ENCODE measurements around the gene CCDC200.
"Not testable (repeated sequence)": the region's sequence is repeated elsewhere in the genome, so short reads cannot be mapped to it uniquely, and the experiment has no call there.

Gene CCDC200

DNA sequence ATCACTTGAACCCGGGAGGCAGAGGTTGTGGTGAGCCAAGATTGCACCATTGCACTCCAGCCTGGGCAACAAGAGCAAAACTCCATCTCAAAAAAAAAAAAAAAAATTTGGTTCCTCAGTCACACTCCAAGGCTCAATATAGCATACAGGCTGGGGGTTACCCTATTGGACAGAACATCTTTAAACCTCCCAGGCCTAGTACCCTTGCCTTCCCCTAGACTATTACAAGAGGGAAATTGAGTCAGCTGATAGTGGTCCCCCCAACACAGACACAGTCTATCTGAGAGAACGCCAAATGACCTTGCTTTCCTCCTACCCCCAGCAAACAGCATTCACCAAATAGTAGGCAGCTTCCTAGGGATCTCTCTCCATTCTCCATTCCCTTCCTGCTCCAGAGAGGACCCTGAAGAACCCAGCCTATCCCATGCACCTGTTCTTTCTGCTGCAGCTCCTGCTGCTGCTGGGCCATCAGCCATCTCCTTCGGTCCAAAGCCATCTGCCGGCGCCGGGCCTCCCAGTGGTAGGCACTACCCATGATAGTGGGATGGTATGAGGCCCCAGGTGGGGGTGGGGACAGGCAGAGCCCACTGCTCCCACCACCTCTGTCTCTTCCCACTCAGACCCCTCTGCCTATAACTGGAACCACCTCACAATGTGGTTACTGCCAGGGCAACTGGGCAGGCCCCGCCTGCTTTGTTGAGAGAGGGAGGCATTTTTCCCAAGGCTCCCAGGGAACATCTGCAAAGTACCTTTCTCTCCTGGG is at the start of gene CCDC200:
CCDC200 (minus strand) TSS at position 604 of the 763 bp plus-strand sequence; CDS start at position 535, 69 bp downstream.
- not testable (repeated sequence) for DNase-seq

DNA sequence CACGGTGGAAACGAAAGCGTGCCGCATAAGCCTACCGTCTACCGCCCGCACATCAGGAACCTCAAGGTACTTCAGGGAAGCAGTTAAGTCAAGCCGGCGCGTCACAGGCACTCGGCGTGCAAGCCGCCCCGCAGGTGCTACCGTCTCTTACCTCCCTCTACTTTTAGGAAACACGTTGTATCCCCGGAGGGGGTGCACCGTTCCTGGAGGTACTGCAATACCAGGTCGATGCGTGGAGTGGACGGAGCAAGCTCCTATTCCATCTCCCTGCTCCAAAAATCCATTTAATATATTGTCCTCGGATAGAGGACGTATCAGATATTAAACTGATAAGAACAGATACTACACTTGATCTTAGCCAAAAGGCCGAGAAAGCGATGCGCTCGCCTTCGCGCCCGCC is 44.5 kb upstream of the CCDC200 start:
- DNase-seq = not testable (repeated sequence)

DNA sequence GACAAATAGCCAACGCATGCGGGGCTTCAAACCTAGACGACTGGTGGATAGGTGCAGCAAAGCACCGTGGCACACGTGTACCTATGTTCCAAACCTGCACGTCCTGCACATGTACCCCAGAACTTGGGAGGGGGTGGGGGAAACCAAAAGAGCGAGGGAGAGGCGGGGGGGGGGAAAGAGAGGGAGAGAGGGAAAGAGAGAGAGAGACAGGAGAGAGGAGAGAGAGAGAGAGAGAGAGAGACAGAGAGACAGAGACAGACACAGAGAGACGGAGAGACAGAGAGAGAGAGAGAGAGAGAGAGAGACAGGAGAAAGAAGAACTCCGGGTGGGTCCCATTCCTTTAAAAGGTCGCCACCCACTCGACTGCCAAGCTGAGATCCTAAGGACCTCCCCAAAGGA is 44.1 kb upstream of the CCDC200 start:
- peak; percentile 8 for DNase-seq

DNA sequence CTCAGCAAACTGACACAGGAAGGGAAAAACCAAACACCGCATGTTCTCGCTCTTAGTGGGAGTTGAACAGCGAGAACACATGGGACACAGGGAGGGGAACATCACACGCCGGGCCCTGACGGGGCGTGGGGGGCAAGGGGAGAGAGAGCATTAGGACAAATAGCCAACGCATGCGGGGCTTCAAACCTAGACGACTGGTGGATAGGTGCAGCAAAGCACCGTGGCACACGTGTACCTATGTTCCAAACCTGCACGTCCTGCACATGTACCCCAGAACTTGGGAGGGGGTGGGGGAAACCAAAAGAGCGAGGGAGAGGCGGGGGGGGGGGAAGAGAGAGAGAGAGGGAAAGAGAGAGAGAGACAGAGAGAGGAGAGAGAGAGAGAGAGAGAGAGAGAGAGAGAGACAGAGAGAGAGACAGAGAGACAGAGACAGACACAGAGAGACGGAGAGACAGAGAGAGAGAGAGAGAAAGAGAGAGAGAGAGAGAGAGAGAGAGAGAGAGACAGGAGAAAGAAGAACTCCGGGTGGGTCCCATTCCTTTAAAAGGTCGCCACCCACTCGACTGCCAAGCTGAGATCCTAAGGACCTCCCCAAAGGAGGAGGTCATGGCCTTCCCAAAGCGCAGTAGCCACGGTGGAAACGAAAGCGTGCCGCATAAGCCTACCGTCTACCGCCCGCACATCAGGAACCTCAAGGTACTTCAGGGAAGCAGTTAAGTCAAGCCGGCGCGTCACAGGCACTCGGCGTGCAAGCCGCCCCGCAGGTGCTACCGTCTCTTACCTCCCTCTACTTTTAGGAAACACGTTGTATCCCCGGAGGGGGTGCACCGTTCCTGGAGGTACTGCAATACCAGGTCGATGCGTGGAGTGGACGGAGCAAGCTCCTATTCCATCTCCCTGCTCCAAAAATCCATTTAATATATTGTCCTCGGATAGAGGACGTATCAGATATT is 42.4 kb upstream of the CCDC200 start:
- DNase-seq = not testable (repeated sequence)

DNA sequence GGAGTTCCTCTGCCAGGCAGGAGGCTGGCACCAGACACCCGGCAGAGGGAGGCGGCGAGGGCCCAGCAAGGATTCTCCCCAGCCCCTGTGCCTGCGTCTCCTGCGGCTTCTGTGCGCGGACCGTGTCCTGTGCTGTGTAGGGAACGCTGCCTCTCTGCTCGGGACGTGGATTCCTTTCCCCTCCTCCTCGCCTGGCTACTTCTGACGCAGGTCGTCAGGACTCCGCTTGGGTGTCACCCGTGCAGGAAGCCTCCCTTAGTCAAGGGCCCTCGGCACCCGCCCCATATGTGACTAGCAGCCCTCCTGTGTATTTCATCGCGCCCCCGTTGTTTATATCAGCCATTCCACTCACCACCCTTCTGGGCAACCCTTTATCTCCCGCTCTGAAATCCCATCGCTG is 18.0 kb upstream of the CCDC200 start:
- not testable (repeated sequence) for DNase-seq

DNA sequence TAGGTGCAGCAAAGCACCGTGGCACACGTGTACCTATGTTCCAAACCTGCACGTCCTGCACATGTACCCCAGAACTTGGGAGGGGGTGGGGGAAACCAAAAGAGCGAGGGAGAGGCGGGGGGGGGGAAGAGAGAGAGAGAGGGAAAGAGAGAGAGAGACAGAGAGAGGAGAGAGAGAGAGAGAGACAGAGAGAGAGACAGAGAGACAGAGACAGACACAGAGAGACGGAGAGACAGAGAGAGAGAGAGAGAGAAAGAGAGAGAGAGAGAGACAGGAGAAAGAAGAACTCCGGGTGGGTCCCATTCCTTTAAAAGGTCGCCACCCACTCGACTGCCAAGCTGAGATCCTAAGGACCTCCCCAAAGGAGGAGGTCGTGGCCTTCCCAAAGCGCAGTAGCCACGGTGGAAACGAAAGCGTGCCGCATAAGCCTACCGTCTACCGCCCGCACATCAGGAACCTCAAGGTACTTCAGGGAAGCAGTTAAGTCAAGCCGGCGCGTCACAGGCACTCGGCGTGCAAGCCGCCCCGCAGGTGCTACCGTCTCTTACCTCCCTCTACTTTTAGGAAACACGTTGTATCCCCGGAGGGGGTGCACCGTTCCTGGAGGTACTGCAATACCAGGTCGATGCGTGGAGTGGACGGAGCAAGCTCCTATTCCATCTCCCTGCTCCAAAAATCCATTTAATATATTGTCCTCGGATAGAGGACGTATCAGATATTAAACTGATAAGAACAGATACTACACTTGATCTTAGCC is 12.4 kb upstream of the CCDC200 start:
- not testable (repeated sequence) for DNase-seq

DNA sequence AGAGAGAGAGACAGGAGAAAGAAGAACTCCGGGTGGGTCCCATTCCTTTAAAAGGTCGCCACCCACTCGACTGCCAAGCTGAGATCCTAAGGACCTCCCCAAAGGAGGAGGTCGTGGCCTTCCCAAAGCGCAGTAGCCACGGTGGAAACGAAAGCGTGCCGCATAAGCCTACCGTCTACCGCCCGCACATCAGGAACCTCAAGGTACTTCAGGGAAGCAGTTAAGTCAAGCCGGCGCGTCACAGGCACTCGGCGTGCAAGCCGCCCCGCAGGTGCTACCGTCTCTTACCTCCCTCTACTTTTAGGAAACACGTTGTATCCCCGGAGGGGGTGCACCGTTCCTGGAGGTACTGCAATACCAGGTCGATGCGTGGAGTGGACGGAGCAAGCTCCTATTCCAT is 11.2 kb upstream of the CCDC200 start:
- not testable (repeated sequence) for DNase-seq

DNA sequence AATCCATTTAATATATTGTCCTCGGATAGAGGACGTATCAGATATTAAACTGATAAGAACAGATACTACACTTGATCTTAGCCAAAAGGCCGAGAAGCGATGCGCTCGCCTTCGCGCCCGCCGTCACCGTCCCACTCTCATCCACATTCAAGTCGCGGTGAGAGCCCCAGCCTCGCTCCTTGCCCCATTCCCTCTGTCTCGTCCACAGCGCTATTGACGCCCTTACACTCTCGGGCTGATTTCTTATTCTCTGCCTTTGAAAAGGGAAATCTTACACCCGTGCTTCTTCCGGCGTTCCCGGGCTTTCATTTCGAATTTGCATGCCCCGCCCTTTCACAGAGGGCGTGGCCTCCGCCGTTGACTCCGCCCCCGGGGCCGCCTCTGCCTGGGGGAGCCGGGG is 5.5 kb upstream of the CCDC200 start, which contains the start of gene RNU2-1:
RNU2-1 (minus strand) TSS at position 101 of the 400 bp plus-strand sequence.
- not testable (repeated sequence) for DNase-seq

DNA sequence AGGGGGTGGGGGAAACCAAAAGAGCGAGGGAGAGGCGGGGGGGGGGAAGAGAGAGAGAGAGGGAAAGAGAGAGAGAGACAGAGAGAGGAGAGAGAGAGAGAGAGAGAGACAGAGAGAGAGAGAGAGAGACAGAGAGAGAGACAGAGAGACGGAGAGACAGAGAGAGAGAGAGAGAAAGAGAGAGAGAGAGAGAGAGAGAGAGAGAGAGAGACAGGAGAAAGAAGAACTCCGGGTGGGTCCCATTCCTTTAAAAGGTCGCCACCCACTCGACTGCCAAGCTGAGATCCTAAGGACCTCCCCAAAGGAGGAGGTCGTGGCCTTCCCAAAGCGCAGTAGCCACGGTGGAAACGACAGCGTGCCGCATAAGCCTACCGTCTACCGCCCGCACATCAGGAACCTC is 4.8 kb upstream of the CCDC200 start:
- not testable (repeated sequence) for DNase-seq

DNA sequence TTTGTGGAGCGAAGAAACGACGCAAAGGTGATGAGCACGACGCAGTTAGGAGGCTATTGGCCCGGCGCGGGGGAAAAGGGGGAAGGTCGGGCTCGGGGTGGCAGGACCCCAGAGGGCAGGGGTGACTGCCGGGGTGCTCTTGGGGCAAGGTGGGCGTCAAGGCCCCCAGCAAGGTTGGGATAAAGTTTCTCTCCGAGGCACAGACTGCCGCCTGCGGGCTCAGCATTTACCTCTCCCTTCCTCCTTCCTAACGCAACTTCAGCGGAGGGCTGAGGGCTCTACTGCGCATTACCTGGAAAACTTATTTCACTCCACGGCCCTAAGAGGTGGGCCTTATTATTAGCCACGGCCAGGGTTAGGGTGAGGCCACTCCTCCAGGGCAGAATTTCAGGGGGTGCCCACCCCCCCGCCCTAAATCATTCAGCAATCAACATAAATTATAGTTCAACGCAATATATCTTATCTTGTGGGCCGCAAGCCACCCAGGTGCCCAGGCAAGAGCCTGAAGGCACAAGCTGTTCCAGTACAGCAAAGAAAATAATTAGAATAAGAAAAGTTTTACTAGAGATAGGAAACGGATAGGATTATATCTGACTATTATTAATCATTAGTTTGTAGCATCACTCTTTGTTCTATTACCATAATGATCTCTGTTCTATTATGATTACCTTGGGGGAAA is 3.7 kb upstream of the CCDC200 start:
- DNase-seq = peak; percentile 78

DNA sequence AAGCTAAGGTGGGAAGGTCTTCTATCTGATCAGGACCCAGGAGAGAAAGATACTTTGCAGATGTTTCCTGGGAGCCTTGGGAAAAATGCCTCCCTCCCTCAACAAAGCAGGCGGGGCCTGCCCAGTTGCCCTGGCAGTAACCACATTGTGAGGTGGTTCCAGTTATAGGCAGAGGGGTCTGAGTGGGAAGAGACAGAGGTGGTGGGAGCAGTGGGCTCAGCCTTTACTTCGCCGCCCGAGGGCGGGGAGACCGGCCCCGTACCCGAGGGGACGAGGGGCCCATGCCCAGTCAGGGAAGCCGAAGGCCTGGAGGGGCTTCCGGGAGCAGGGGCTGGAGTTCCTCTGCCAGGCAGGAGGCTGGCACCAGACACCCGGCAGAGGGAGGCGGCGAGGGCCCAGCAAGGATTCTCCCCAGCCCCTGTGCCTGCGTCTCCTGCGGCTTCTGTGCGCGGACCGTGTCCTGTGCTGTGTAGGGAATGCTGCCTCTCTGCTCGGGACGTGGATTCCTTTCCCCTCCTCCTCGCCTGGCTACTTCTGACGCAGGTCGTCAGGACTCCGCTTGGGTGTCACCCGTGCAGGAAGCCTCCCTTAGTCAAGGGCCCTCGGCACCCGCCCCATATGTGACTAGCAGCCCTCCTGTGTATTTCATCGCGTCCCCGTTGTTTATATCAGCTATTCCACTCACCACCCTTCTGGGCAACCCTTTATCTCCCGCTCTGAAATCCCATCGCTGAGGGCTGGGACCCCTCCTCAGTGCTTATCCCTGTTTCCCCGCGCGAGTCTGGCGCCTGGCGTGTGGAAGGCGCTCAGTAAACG is 3.0 kb upstream of the CCDC200 start:
- DNase-seq = peak; percentile 40

DNA sequence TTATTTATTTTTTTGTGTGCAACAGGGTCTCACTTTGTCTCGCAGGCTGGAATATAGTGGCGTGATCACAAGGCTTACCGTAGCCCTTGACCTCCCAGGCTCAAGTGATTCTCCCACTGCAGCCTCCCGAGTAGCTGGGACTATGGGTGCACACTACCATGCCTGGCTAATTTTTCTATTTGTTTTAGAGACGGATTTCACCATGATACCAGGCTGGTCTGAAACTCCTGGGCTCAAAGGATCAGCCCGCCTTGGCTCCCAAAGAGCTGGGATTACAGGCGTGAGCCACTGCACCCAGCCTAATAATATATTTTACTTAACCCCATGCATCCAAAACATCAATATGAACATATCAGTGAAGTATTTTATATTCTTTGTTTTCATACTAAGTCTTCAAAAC is 2.0 kb downstream of the CCDC200 start:
- DNase-seq = peak; percentile 10

DNA sequence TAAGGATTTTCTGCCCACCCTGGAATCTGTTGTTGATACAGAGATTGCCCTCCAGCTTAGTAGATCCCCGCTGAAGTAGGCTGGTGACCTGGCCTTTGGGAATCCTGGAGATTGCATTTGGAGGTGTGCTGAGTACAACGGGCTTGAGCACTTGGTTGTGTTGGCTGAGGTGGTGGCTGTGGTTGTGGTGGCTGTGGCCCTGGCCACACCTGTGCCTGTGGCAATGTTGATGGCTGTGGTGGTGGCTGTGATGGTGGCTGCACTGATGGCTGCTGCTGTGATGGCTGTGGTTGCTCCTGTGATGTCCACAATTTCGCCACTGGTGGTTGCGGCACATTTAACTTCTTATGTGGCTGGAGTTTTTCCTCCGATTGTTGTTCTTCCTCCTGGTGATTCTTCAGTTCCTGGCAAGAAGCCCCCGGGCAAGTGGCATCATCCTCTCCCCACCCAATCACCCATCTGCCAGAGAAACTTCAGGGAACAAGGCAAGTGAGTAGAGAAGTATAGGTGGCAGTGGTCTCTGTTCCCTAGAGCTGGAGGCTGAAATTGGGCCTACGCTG is 4.2 kb downstream of the CCDC200 start:
- DNase-seq = peak; percentile 29

DNA sequence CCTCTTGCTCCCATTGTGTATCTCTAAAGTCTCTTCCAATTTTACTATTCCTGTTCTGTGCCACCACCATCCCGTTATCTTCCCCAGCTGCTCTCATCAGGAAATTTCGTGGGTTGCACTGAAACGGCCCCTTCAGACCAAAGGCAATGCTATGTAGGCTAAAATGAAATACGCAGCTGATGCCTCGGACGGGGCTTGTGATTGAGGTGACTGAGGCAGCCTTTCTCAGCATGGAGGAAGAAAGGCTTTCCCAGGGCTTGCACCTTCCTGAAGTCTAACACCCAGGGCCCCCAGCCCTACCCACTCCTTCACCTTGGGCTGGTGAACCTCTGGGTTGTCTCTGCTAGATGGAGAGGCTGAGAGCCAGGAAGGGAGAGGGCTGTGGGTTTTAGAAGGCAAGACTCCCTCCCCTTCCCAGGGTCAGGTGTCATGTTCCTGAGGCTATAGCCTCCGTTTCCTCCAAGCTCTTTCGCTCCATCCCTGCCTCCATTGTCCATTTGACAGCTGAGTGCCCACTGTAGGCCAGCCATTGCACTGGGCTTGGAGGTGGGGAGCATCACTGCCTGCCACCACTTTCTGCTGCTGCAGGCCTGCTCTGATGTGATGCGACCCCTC is 7.8 kb downstream of the CCDC200 start:
- no peak for DNase-seq

DNA sequence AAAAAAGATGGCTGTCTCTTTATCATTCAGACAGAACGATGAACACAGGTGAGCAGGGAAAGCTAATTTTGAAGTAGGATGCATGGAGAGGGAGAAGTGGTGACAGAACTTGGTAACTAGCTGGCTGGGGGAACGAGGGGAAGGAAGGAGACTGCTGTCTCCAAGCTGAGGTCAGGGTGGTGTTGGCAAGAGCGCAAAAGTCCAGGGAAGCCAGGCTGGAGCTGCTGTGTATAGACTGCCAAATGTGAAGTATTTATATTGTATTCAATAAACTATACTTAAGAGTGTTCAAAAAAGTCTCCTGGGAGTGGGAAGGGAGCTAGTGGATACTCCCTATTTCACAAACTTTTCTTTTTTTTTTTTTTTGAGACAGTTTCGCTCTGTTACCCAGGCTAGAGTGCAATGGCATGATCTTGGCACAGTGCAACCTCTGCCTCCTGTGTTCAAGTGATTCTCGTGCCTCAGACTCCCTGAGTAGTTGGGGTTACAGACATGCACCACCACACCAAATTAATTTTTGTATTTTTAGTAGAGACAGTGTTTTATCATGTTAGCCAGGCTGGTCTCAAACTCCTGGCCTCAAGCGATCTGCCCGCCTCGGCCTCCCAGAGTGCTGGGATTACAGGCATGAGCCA is 8.6 kb downstream of the CCDC200 start:
- peak; percentile 8 for DNase-seq

DNA sequence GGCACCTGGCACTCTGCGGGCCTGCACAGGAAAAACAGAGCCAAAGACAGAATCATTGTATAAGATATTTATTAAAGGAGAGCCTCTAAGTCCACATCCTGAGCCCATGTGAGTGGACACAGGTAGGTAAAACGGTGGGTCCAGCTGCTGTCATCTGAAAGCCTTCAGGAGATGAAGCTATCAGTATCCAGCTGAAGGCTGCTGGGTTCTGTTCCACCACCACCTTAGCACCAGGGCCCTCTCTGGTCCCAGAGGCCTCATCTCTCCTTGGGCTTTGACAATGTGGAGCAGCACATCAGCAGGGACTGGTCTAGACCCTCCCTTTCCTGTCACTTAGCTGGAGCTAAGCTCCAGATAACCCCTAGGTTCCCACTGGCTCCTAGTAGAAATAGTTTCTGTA is 9.4 kb downstream of the CCDC200 start:
- DNase-seq = no peak

DNA sequence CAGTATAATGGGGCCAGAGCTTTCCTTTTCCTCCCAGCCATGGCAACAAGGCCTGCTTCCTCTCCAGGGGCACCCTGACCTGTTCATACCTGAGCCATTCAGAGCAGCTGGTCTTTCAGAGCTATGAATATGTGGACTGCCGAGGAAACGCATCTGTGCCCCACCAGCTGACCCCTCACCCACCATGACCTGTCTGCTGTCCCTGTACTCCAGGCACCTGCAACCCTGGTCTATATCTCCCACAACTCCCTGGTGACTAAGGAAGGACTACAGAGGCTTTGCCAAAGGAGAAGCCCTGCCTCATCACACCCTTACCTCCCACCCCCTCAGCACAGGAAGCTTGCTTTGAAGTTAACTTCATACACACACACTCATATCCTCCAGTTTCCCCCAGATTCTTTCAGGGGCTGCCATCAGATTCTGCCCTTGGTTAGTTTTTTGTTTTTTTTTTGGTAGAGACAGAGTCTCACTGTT is 10.8 kb downstream of the CCDC200 start:
- no peak for DNase-seq

DNA sequence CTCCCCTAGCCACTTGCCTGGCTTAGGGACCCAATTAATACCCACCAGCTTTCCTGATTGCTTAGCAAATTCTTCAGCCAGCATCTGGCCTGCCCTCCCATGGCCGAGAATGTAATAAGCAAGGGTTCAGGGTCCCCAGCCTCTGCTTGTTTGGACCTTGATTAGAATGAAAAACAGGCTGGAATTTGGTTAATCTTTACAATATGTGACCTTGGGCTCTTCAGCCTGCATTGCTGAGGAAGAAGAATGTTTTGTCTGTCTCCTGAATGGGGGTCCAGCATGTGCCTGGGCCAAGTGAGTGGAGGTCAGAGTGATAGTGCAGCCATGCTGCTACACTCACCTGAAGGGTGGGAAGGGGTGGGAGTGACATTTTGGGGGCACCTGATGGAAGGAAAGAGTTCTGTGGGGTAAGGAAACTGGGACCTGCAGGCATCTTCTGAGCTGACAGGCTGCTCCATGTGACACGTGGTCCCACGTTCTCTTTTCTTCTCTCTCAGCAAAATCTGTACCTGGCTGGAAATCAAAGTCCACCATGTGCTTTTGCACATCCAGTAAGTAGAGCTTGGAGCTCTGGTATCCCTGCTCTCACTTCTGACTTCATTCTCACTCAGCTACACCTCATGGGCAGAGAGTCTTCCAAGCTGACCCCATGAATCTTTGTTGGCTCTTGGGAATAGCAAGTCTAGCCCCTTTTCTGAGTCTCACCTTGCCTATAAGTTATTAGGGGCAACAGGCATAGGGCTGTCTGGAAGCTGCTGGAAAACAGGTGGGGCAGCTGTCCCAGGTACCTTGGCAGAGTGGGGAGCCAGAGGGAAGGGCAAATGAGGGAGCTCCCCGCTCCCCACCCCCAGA is 11.4 kb downstream of the CCDC200 start:
- no peak for DNase-seq

DNA sequence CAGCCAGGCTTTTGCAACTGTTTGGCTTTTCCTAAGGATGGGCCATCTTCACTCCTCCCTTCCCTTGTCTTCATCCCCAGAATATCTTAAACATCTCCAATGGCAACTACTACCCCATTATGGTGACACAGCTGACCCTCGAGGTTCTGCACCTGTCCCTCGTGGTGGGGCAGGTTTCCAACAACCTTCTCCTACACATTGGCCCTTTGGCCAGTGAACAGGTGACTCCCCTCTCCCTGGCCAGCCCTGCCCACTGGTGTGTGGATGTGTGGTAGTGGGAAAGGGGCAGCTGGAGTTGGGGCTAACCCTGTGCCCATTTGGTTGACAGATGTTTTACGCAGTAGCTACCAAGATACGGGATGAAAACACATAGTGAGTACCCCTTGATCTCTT is 12.1 kb downstream of the CCDC200 start:
- no peak for DNase-seq

Data from activated CD8-positive, alpha-beta memory T cell treated with anti-CD3 and anti-CD28 coated beads, Interleukin-2, amount 50 U/mL, for 48 hours (primary cell).